ENCODE data around the gene TSLP. TPM values are rescaled to one million over a fixed set of nuclear protein-coding genes. Genes with fewer than 3 reads are reported as not detected.

TSLP gene
- total RNA-seq, 1 experiment from 2014 or later, result 6.4 TPM

- TF ChIP-seq, protein P1, sequence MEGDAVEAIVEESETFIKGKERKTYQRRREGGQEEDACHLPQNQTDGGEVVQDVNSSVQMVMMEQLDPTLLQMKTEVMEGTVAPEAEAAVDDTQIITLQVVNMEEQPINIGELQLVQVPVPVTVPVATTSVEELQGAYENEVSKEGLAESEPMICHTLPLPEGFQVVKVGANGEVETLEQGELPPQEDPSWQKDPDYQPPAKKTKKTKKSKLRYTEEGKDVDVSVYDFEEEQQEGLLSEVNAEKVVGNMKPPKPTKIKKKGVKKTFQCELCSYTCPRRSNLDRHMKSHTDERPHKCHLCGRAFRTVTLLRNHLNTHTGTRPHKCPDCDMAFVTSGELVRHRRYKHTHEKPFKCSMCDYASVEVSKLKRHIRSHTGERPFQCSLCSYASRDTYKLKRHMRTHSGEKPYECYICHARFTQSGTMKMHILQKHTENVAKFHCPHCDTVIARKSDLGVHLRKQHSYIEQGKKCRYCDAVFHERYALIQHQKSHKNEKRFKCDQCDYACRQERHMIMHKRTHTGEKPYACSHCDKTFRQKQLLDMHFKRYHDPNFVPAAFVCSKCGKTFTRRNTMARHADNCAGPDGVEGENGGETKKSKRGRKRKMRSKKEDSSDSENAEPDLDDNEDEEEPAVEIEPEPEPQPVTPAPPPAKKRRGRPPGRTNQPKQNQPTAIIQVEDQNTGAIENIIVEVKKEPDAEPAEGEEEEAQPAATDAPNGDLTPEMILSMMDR (IDR thresholded peaks at IDR 0.05; ENCODE audit: unreplicated experiment), result no peak
- H3K4me3 Mint-ChIP-seq (ENCODE audit: unreplicated experiment), result peak overlapping the region; percentile 80
- peak overlapping the region; percentile 81 for H3K27ac Mint-ChIP-seq (ENCODE audit: low read depth, unreplicated experiment)
- H3K4me1 Mint-ChIP-seq (ENCODE audit: insufficient read depth, unreplicated experiment), result peaks cover 23% of the 10 kb centered on the region
- H3K9me3 Mint-ChIP-seq (ENCODE audit: unreplicated experiment), result no peaks in the 10 kb centered on the region
- CTCF ChIA-PET, result interaction anchor here (0.5 kb wide), 1 partner anchor 308 kb away, joined by 4 read pairs; no protein-coding TSS in a partner anchor
- no peaks in the 10 kb centered on the region for H3K27me3 Mint-ChIP-seq (ENCODE audit: insufficient read depth, unreplicated experiment)
- intact Hi-C loops (cut with micrococcal nuclease), result no loop called here
- DNase-seq (ENCODE audit: unreplicated experiment), result peak; percentile 33
- H3K36me3 Mint-ChIP-seq (ENCODE audit: insufficient read depth, unreplicated experiment), result no peaks in the 10 kb centered on the region
- POLR2A ChIA-PET, result interaction anchor here (0.6 to 5.8 kb wide), 3 partner anchors 19 to 219 kb away, joined by 3 to 31 read pairs (median 3); partner anchors contain the start of gene WDR36
- no TSS peak for BruUV-seq (replicated peaks)
Measured at GRCh38 chr5:111072949-111073682, 1.6 kb downstream of the TSLP start.

DNA sequence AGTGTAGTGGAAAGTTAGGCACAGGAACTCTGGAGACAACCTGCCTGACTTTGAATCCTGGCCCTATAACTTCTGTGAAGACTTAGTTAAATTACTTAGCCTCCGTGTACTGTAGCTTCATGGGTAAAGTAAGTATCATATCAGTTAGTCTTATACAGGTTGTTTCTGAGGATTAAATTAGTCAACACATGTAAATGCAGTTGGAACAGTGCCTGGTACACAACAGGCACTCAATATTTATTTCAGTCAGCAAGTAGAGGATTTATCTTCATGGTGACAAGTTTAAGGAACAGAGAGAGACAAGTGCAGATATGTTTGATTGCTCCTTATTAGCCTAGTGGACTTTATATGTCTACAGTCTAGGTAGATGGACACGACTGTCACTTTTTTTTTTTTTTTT, 2.7 kb downstream of the TSLP start:
- Mint-ChIP-seq H3K4me1 (ENCODE audit: insufficient read depth, unreplicated experiment) (peaks cover 23% of the 10 kb centered on the region), H3K27ac (ENCODE audit: low read depth, unreplicated experiment) (no peak overlapping the region), H3K9me3 (ENCODE audit: unreplicated experiment) (no peaks in the 10 kb centered on the region), H3K27me3 (ENCODE audit: insufficient read depth, unreplicated experiment) (no peaks in the 10 kb centered on the region), H3K36me3 (ENCODE audit: insufficient read depth, unreplicated experiment) (no peaks in the 10 kb centered on the region), H3K4me3 (ENCODE audit: unreplicated experiment) (peak overlapping the region; percentile 80)
- no TSS peak for BruUV-seq (replicated peaks)
- ChIA-PET CTCF (interaction anchor here (0.5 to 1.6 kb wide), 2 partner anchors 8 to 18 kb away, joined by 3 to 4 read pairs; no protein-coding TSS in a partner anchor), POLR2A (interaction anchor here (5.8 kb wide), 1 partner anchor 18 kb away, joined by 31 read pairs; the partner anchor contains the start of gene WDR36)
- DNase-seq (ENCODE audit: unreplicated experiment), result no peak
- intact Hi-C loops (cut with micrococcal nuclease), result loop anchor here (2.0 kb wide), 1 partner anchor 19 kb away; the partner anchor contains the start of gene WDR36
- TF ChIP-seq, protein P1 (IDR thresholded peaks at IDR 0.05; ENCODE audit: unreplicated experiment), result no peak

DNA sequence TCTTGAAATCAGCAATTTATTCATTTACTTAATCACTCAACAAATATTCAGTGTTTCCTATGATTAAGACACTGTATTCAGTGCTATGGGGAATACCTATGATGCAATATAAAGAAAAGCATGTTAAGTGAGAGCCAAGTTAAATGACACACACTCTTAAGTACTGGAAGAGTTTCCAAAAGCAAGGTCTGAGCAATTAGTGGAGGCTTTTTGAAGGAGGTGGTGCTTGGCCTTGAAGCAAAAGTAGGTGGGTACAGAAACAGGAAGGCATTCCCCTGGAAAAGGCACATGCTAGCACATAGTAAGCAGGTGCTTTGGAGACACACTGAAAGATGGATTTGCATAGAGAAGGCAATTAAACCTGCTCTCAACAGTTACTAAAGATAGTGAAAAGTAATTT, 4.0 kb downstream of the TSLP start:
- ChIA-PET POLR2A (interaction anchor here (0.7 to 5.8 kb wide), 2 partner anchors 17 to 162 kb away, joined by 3 to 31 read pairs; partner anchors contain the start of gene WDR36), CTCF (interaction anchor here (1.6 kb wide), 1 partner anchor 9 kb away, joined by 3 read pairs; no protein-coding TSS in a partner anchor)
- peak; percentile 90 for DNase-seq (ENCODE audit: unreplicated experiment)
- Mint-ChIP-seq H3K9me3 (ENCODE audit: unreplicated experiment) (no peaks in the 10 kb centered on the region), H3K4me1 (ENCODE audit: insufficient read depth, unreplicated experiment) (peaks cover 23% of the 10 kb centered on the region), H3K27ac (ENCODE audit: low read depth, unreplicated experiment) (no peak overlapping the region), H3K4me3 (ENCODE audit: unreplicated experiment) (no peak overlapping the region), H3K27me3 (ENCODE audit: insufficient read depth, unreplicated experiment) (no peaks in the 10 kb centered on the region), H3K36me3 (ENCODE audit: insufficient read depth, unreplicated experiment) (no peaks in the 10 kb centered on the region)
- BruUV-seq (replicated peaks), result no TSS peak
- intact Hi-C loops (cut with micrococcal nuclease), result loop anchor here (2.0 kb wide), 1 partner anchor 17 kb away; the partner anchor contains the start of gene WDR36
- TF ChIP-seq, protein P1 (IDR thresholded peaks at IDR 0.05; ENCODE audit: unreplicated experiment), result no peak

- H3K36me3 Mint-ChIP-seq (ENCODE audit: insufficient read depth, unreplicated experiment), result no peaks in the 10 kb centered on the region
- H3K4me3 Mint-ChIP-seq (ENCODE audit: unreplicated experiment), result no peak overlapping the region
- peak; percentile 46 for DNase-seq (ENCODE audit: unreplicated experiment)
- H3K27me3 Mint-ChIP-seq (ENCODE audit: insufficient read depth, unreplicated experiment), result no peaks in the 10 kb centered on the region
- no peak overlapping the region for H3K27ac Mint-ChIP-seq (ENCODE audit: low read depth, unreplicated experiment)
- peaks cover 23% of the 10 kb centered on the region for H3K4me1 Mint-ChIP-seq (ENCODE audit: insufficient read depth, unreplicated experiment)
- H3K9me3 Mint-ChIP-seq (ENCODE audit: unreplicated experiment), result no peaks in the 10 kb centered on the region
- BruUV-seq (replicated peaks), result no TSS peak
- intact Hi-C loops (cut with micrococcal nuclease), result no loop called here
- POLR2A ChIA-PET, result interaction anchor here (0.6 to 5.8 kb wide), 3 partner anchors 16 to 343 kb away, joined by 3 to 31 read pairs (median 3); partner anchors contain the start of gene WDR36
- TF ChIP-seq, protein P1 (IDR thresholded peaks at IDR 0.05; ENCODE audit: unreplicated experiment), result no peak
- CTCF ChIA-PET, result no interaction called here
Measured at GRCh38 chr5:111076091-111076490, 4.6 kb downstream of the TSLP start.
